GM20431 (cell line): Measurements from ENCODE around the gene SMNDC1.
"Not testable (repeated sequence)": the region's sequence is repeated elsewhere in the genome, so short reads cannot be mapped to it uniquely, and the experiment has no call there.

Experiments
- in situ Hi-C: fragments of 300-500 bp; cut with MseI, MboI; formaldehyde crosslinking; loops from one replicate; pipeline ENCODE4 v1.15.0; 2020; ENCODE audit warnings: low sequenced_read_pairs; ENCODE audit not compliant: unreplicated experiment

Gene SMNDC1

DNA sequence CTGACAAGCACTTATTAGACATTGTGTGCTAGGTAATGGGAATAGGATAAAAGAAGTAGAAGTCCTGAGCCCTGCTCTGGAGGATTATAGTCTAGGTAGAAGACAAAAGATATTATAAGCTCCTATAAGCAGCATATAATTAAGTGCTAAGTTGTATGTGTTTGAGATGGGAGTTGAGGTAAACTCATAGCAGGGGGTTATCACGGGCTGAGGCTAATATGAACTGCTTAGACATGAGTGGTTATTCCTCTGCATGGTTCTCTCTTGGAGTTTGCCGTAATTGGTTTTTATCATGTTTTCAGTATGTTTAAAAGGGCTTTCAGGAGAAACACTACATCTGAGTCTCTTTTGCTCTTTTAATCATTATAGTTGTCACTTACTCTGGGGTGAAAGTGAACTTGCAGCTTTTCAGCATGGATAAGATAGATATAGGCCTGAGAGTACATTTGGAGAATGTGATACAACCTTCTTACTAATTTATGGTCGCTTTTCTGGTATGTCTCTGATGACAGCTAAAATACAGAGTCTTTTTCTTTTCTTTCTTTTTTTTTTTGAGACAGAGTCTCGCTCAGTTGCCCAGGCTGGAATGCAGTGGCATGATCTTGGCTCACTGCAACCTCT lies 39.0 kb downstream of the SMNDC1 start:
- in situ Hi-C loops = no loop called here

DNA sequence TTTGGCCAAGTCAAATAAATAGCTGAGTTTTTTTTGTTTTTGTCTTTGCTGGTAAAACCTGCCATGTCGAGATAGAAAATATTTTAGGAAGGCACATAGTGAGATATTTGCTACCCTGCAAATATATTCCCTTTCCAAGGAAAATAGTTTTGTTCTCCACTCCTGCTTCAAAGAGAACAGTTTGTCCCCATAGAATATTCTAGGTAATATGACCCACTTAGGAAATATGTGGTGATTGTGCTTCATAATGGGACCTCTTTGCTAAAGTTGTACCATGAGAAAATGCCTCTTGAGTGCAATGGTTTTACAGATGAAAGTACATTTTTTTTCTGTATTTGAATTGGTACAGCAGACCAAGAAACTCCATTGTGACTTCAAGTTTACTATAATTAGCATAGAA lies 41.6 kb downstream of the SMNDC1 start:
- in situ Hi-C loops = no loop called here

GRCh38 chr10:110260746-110261477 lies 43.8 kb downstream of the SMNDC1 start:
- in situ Hi-C loops = no loop called here

- in situ Hi-C loops = no loop called here
These were observed 45.4 kb downstream of the SMNDC1 start for GRCh38 chr10:110259317-110259716.

GRCh38 chr10:110258542-110258941 lies 46.2 kb downstream of the SMNDC1 start:
- in situ Hi-C loops = no loop called here

GRCh38 chr10:110254467-110254866 lies 50.3 kb downstream of the SMNDC1 start:
- in situ Hi-C loops = no loop called here

GRCh38 chr10:110252151-110252550 lies 52.6 kb downstream of the SMNDC1 start:
- in situ Hi-C loops = no loop called here

DNA sequence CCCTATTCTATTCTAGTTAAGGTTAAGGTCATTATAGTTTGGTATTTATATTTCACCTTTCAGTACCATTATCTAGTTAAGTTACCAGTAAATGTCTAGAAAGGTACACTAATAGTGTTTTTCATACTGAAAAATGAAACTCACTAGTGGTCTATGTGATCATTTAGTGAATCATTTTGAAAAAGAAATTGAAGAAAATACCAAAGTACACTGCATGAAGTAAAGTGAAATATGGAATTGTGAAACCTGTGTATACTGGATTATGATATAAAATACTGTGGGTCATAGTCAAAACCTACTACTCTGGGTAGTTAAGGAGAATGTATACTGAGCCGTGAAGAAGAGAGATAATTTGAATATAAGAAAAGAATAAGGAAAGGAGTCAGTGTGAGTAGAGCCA lies 53.3 kb downstream of the SMNDC1 start:
- in situ Hi-C loops = not testable (repeated sequence)

GRCh38 chr10:110249489-110249888 lies 55.2 kb downstream of the SMNDC1 start:
- in situ Hi-C loops = not testable (repeated sequence)

DNA sequence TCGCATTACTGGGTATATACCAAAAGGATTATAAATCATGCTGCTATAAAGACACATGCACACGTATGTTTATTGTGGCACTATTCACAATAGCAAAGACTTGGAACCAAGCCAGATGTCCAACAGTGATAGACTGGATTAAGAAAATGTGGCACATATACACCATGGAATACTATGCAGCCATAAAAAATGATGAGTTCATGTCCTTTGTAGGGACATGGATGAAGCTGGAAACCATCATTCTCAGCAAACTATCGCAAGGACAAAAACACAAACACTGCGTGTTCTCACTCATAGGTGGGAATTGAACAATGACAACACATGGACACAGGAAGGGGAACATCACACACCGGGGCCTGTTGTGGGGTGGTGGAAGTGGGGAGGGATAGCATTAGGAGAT lies 56.9 kb downstream of the SMNDC1 start:
- in situ Hi-C loops = not testable (repeated sequence)

- in situ Hi-C loops = no loop called here
These were observed 60.2 kb downstream of the SMNDC1 start for GRCh38 chr10:110244550-110244949.

DNA sequence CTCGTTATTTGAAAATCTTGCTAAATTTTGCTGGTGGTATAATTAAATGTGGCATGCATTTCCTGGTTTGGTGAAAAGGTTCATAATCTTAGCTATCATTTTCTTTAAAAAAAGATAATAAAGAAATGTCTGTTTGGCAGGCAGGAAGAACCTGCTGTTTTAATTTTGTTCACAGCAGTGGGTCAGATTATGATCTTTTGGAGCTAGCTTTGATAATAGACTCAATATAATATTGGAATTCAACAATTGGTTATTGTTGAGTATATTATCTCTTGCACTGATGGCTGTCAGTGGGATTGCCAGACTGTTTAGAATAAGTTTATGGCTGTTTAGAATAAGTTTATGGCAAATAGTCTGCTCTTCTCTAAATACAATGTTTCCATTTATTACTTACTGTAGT lies 62.2 kb downstream of the SMNDC1 start:
- in situ Hi-C loops = no loop called here

DNA sequence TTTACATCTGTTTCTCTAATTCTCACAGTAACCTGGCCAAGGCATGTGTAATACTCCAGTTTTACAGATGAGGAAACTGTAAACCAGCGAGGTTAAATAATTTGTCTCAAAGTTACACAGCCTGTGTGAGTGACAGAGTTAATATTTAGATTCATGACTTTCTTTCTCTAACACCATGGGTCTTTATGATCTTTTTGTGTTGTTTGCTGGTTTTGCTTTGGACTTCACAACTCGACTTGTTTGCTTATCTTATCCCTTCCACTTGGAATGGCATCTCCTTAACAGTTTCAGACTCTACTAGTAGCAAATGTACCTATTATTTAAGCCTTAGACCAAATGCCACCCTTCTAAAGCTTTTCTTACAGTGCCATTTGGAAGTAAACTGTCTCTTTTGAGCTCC lies 62.9 kb downstream of the SMNDC1 start:
- in situ Hi-C loops = no loop called here

DNA sequence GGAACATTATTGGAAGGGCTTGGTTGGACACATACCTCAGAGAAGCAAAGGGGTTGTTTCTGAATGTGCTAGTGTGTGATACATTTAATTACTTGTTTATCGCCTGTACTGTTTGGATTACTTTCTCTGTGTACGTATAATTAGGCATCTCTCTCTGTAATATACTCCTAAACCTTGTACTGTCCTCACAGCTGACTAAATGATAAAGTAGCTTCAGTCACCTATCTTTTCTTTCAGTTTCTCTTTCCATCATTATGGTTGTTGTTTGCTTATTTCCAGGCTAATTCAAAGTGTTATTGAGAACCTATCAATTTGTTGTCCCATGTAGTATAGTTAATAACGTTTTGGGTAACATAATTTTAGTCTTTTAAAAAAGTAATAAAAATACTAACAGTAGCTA lies 63.3 kb downstream of the SMNDC1 start:
- in situ Hi-C loops = no loop called here
